T-cell (primary cell): ENCODE measurements around the gene LAP3. TPM values are rescaled to one million over a fixed set of nuclear protein-coding genes. Genes with fewer than 3 reads are reported as not detected.
"Not testable (repeated sequence)": the region's sequence is repeated elsewhere in the genome, so short reads cannot be mapped to it uniquely, and the experiment has no call there.

Experiments used
- ATAC-seq, 4 experiments: fragments of 200-7000 bp in 3 of 4; fragments of 150-1000 bp in 1 of 4; cut with Tn5 transposase; replicated peaks in 1 of 4; 1 replicate in 3 of 4; 2 replicates in 1 of 4; pipeline ENCODE4 v1.10.0; 2021; ENCODE audit warnings: moderate library complexity in 3 of 4, mild to moderate bottlenecking in 2 of 4, moderate number of reproducible peaks in 1 of 4
- CTCF ChIA-PET, 2 donors: fragments of 300-600 bp; sonication (Branson Sonifier 250); formaldehyde crosslinking; loops; one replicate each; lab custom pipeline; 2022; ENCODE audit warnings: antibody characterized with exemption in 2 of 2; lab: Charles Lee
- POLR2A ChIA-PET, 2 donors: fragments of 300-600 bp; sonication (Branson Sonifier 250); formaldehyde crosslinking; loops; one replicate each; lab custom pipeline; 2022; ENCODE audit warnings: antibody characterized with exemption in 2 of 2; lab: Charles Lee
- DNase-seq, 35 experiments: peaks; one replicate each; pipeline versions ENCODE4 v3.0.0 to v3.0.0-alpha.2; 2013 to 2023
- H3K27ac ChIP-seq: one replicate; pipeline ENCODE4 v1.5.1; 2013; ENCODE audit warnings: low read length
- H3K27me3 ChIP-seq, 2 experiments: replicated peaks in 1 of 2; 1 replicate in 1 of 2; 2 replicates in 1 of 2; pipeline versions ENCODE4 v1.6.1 to v1.7.0; 2013; ENCODE audit warnings: low read length in 1 of 2, mixed read lengths in 1 of 2; ENCODE audit not compliant: control insufficient read depth in 2 of 2, insufficient read depth in 2 of 2; ENCODE audit errors: extremely low read depth in 1 of 2
- H3K36me3 ChIP-seq, 2 donors: 1 replicate in 1 of 2; 2 replicates in 1 of 2; pipeline versions ENCODE4 v1.6.1 to v1.7.0; 2013; ENCODE audit warnings: low read length in 1 of 2; ENCODE audit not compliant: control insufficient read depth in 2 of 2, insufficient read depth in 1 of 2; ENCODE audit errors: extremely low read depth in 1 of 2
- H3K4me1 ChIP-seq, 2 experiments: 1 replicate in 1 of 2; 2 replicates in 1 of 2; pipeline versions ENCODE4 v1.6.1 to v1.7.0; 2013; ENCODE audit warnings: low read length in 2 of 2, mixed read lengths in 1 of 2; ENCODE audit not compliant: insufficient read depth in 2 of 2, control insufficient read depth in 1 of 2; ENCODE audit errors: extremely low read depth in 1 of 2
- H3K4me3 ChIP-seq, 2 donors: 1 replicate in 1 of 2; 2 replicates in 1 of 2; pipeline versions ENCODE4 v1.5.1 to v1.7.0; 2013; ENCODE audit warnings: mild to moderate bottlenecking in 2 of 2, low read length in 1 of 2, moderate library complexity in 1 of 2; ENCODE audit not compliant: control insufficient read depth in 1 of 2; ENCODE audit errors: extremely low read depth in 1 of 2
- H3K9me3 ChIP-seq: 2 replicates; pipeline ENCODE4 v1.7.0; 2013
- H3K27ac Mint-ChIP-seq, 2 donors: one replicate each; pipeline ENCODE4 v1.8.0; 2020 to 2021; ENCODE audit warnings: mild to moderate bottlenecking in 2 of 2, mixed read lengths in 2 of 2
- H3K27me3 Mint-ChIP-seq, 2 donors: one replicate each; pipeline ENCODE4 v1.8.0; 2021 to 2022; ENCODE audit warnings: mixed read lengths in 2 of 2
- H3K36me3 Mint-ChIP-seq: one replicate; pipeline ENCODE4 v1.8.0; 2021; ENCODE audit warnings: mixed read lengths
- H3K4me1 Mint-ChIP-seq, 3 donors: one replicate each; pipeline ENCODE4 v1.8.0; 2020 to 2022; ENCODE audit warnings: mixed read lengths in 3 of 3, mild to moderate bottlenecking in 1 of 3
- H3K4me3 Mint-ChIP-seq, 3 donors: one replicate each; pipeline ENCODE4 v1.8.0; 2020 to 2022; ENCODE audit warnings: mild to moderate bottlenecking in 3 of 3, mixed read lengths in 3 of 3, moderate library complexity in 3 of 3
- H3K9me3 Mint-ChIP-seq, 3 donors: one replicate each; pipeline ENCODE4 v1.8.0; 2020 to 2022; ENCODE audit warnings: mixed read lengths in 3 of 3
- WGBS: methylation state at CpG from one replicate; pipeline ENCODE4 v1.1.5; 2013; ENCODE audit warnings: missing lambda C conversion rate; ENCODE audit not compliant: insufficient coverage; 5-methylcytosine and 5-hydroxymethylcytosine counted together
- total RNA-seq, 35 experiments: library from RNA in 6 of 35; stranded (reverse) in 6 of 35; fragments of 120-200 nt in 1 of 35; gene quantifications; one replicate each; pipeline versions ENCODE4 v1.2.1 to v1.2.4 and lab custom pipeline; 2013 to 2026

Gene LAP3
- total RNA-seq, 5 donors from 2014 or later (not counting 1 experiment from before 2014, with no cell fraction given), result 23.5 to 58.4 (median 25.1) TPM

GRCh38 chr4:17537060-17537459, 39.9 kb upstream of the LAP3 start:
- not testable (repeated sequence) for H3K4me1 Mint-ChIP-seq, H3K27me3 Mint-ChIP-seq, H3K9me3 Mint-ChIP-seq, H3K36me3 Mint-ChIP-seq, H3K27ac ChIP-seq, H3K36me3 ChIP-seq, H3K27me3 ChIP-seq, H3K4me1 ChIP-seq, H3K4me3 Mint-ChIP-seq, DNase-seq, ATAC-seq, H3K4me3 ChIP-seq, H3K27ac Mint-ChIP-seq, H3K9me3 ChIP-seq
- CTCF ChIA-PET, result interaction anchor here in 1 of 2 donors (1.1 kb wide), 1 partner anchor 12 kb away, joined by 3 read pairs; no protein-coding TSS in a partner anchor
- WGBS, result 65% methylated on average over 2 of the region's 6 CpGs
- POLR2A ChIA-PET, result interaction anchor here in 1 of 2 donors (0.7 kb wide), 1 partner anchor 1323 kb away, joined by 3 read pairs; no protein-coding TSS in a partner anchor

GRCh38 chr4:17544205-17544604, 32.8 kb upstream of the LAP3 start:
- WGBS, result 71% methylated on average over 4 of the region's 6 CpGs
- ATAC-seq (no peak), DNase-seq (no peak)
- Mint-ChIP-seq H3K4me3 (no peak overlapping the region), H3K4me1 (peaks cover 1 to 5% (median 1%) of the 10 kb centered on the region in 3 donors), H3K9me3 (no peaks in the 10 kb centered on the region), H3K27me3 (peaks cover 18 to 22% of the 10 kb centered on the region in 2 donors), H3K36me3 (no peaks in the 10 kb centered on the region), H3K27ac (no peak overlapping the region)
- Histone ChIP-seq H3K4me3 (no peak overlapping the region), H3K27me3 (no peaks in the 10 kb centered on the region), H3K27ac (no peak overlapping the region), H3K4me1 (no peaks in the 10 kb centered on the region), H3K36me3 (no peaks in the 10 kb centered on the region), H3K9me3 (no peaks in the 10 kb centered on the region)
- ChIA-PET CTCF (no interaction called here), POLR2A (interaction anchor here in 1 of 2 donors (1.0 kb wide), 1 partner anchor 261 kb away, joined by 3 read pairs; no protein-coding TSS in a partner anchor)

- WGBS, result 56% methylated on average over 3 of the region's 3 CpGs
- no peak overlapping the region for H3K4me3 Mint-ChIP-seq
- no peaks in the 10 kb centered on the region for H3K9me3 ChIP-seq
- peaks cover 17 to 22% of the 10 kb centered on the region in 2 donors for H3K27me3 Mint-ChIP-seq
- H3K27ac ChIP-seq, result no peak overlapping the region
- H3K27me3 ChIP-seq, result no peaks in the 10 kb centered on the region
- no peak overlapping the region for H3K27ac Mint-ChIP-seq
- no peaks in the 10 kb centered on the region for H3K36me3 ChIP-seq
- H3K4me1 Mint-ChIP-seq, result peaks cover 1 to 10% (median 1%) of the 10 kb centered on the region in 3 donors
- no peaks in the 10 kb centered on the region for H3K36me3 Mint-ChIP-seq
- no peaks in the 10 kb centered on the region for H3K4me1 ChIP-seq
- H3K9me3 Mint-ChIP-seq, result no peaks in the 10 kb centered on the region
- DNase-seq (no peak), ATAC-seq (no peak)
- H3K4me3 ChIP-seq, result no peak overlapping the region
- ChIA-PET CTCF (no interaction called here), POLR2A (interaction anchor here in 1 of 2 donors (1.0 kb wide), 1 partner anchor 260 kb away, joined by 3 read pairs; no protein-coding TSS in a partner anchor)
Measured at GRCh38 chr4:17544831-17545234, 32.2 kb upstream of the LAP3 start.

- H3K4me1 ChIP-seq, result no peaks in the 10 kb centered on the region
- H3K9me3 ChIP-seq, result no peaks in the 10 kb centered on the region
- no peaks in the 10 kb centered on the region for H3K36me3 ChIP-seq
- H3K27ac ChIP-seq, result no peak overlapping the region
- ChIA-PET POLR2A (no interaction called here), CTCF (interaction anchor here in 1 of 2 donors (0.7 to 0.8 kb wide), 2 partner anchors 29 to 31 kb away, joined by 3 read pairs; partner anchors contain the start of gene LAP3)
- DNase-seq (no peak), ATAC-seq (no peak)
- Mint-ChIP-seq H3K9me3 (no peaks in the 10 kb centered on the region), H3K4me1 (peaks cover 1 to 10% (median 1%) of the 10 kb centered on the region in 3 donors), H3K27me3 (peaks cover 14 to 19% of the 10 kb centered on the region in 2 donors), H3K27ac (no peak overlapping the region), H3K36me3 (no peaks in the 10 kb centered on the region), H3K4me3 (no peak overlapping the region)
- WGBS, result 83% methylated on average over 3 of the region's 11 CpGs
- H3K27me3 ChIP-seq, result no peaks in the 10 kb centered on the region
- no peak overlapping the region for H3K4me3 ChIP-seq
Measured at GRCh38 chr4:17545374-17546140, 31.4 kb upstream of the LAP3 start.

GRCh38 chr4:17546222-17546621, 30.8 kb upstream of the LAP3 start:
- no peaks in the 10 kb centered on the region for H3K36me3 Mint-ChIP-seq
- no peaks in the 10 kb centered on the region for H3K36me3 ChIP-seq
- H3K27ac Mint-ChIP-seq, result no peak overlapping the region
- H3K9me3 ChIP-seq, result no peaks in the 10 kb centered on the region
- DNase-seq, result no peak
- ChIA-PET CTCF (interaction anchor here in 1 of 2 donors (0.6 to 0.7 kb wide), 2 partner anchors 1044 to 1656 kb away, joined by 3 read pairs; no protein-coding TSS in a partner anchor), POLR2A (no interaction called here)
- H3K4me1 Mint-ChIP-seq, result peaks cover 1 to 10% (median 1%) of the 10 kb centered on the region in 3 donors
- H3K4me3 ChIP-seq, result no peak overlapping the region
- H3K4me3 Mint-ChIP-seq, result no peak overlapping the region
- no peaks in the 10 kb centered on the region for H3K27me3 ChIP-seq
- H3K27me3 Mint-ChIP-seq, result peaks cover 14 to 18% of the 10 kb centered on the region in 2 donors
- no peaks in the 10 kb centered on the region for H3K9me3 Mint-ChIP-seq
- no peak overlapping the region for H3K27ac ChIP-seq
- ATAC-seq, result no peak
- WGBS, result 83% methylated on average over 9 of the region's 10 CpGs
- H3K4me1 ChIP-seq, result no peaks in the 10 kb centered on the region

GRCh38 chr4:17546678-17547077, 30.3 kb upstream of the LAP3 start:
- no peaks in the 10 kb centered on the region for H3K9me3 ChIP-seq
- Mint-ChIP-seq H3K27me3 (peaks cover 14 to 15% of the 10 kb centered on the region in 2 donors), H3K27ac (no peak overlapping the region), H3K4me1 (peaks cover 1 to 10% (median 1%) of the 10 kb centered on the region in 3 donors), H3K4me3 (no peak overlapping the region), H3K36me3 (no peaks in the 10 kb centered on the region), H3K9me3 (no peaks in the 10 kb centered on the region)
- ATAC-seq (no peak), DNase-seq (no peak)
- POLR2A ChIA-PET, result no interaction called here
- H3K27me3 ChIP-seq, result peaks cover 0 to 3% of the 10 kb centered on the region in 2 experiments
- no peak overlapping the region for H3K27ac ChIP-seq
- 83% methylated on average over 6 of the region's 12 CpGs for WGBS
- H3K36me3 ChIP-seq, result no peaks in the 10 kb centered on the region
- no peak overlapping the region for H3K4me3 ChIP-seq
- CTCF ChIA-PET, result interaction anchor here in 1 of 2 donors (0.6 to 0.9 kb wide), 3 partner anchors 90 to 1657 kb away, joined by 3 read pairs; no protein-coding TSS in a partner anchor
- H3K4me1 ChIP-seq, result no peaks in the 10 kb centered on the region
